ENCODE measurements around the gene FOXC1.

DNA sequence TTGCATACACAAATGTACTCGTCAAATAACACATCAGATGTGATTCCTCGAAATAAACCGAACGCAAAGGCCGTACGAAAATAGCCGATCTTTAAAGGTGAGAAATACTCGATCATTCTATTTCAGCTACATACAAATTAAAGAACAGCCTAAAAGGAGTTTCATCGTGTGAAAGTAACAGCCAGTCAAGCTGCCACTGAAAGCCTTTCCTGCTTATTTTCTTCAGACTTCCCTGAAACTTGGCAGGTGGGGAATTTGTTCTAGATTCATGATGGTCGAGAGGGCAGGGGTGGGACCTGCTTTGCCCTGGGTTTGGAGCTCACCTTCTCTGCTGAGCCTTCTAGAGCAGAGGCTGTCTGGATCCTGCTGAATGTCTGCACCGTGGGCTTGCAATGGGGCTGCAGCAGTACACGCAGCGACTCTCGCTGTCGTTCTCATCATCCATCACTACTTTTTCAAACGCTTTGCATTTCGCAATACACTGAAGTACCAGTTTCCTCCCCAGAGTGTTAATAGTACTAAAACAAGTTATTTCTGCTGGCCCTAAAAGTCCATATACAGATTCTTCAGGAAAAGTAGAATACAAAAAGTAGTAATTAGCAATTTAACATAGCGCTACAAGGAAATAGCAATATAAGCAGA, 16.2 kb downstream of the FOXC1 start:
- TF ChIP-seq, protein P1, sequence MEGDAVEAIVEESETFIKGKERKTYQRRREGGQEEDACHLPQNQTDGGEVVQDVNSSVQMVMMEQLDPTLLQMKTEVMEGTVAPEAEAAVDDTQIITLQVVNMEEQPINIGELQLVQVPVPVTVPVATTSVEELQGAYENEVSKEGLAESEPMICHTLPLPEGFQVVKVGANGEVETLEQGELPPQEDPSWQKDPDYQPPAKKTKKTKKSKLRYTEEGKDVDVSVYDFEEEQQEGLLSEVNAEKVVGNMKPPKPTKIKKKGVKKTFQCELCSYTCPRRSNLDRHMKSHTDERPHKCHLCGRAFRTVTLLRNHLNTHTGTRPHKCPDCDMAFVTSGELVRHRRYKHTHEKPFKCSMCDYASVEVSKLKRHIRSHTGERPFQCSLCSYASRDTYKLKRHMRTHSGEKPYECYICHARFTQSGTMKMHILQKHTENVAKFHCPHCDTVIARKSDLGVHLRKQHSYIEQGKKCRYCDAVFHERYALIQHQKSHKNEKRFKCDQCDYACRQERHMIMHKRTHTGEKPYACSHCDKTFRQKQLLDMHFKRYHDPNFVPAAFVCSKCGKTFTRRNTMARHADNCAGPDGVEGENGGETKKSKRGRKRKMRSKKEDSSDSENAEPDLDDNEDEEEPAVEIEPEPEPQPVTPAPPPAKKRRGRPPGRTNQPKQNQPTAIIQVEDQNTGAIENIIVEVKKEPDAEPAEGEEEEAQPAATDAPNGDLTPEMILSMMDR (IDR thresholded peaks at IDR 0.05; ENCODE audit: poor library complexity), result no peak
- no peak for TF ChIP-seq EZH2 (IDR thresholded peaks at IDR 0.05; ENCODE audit: borderline replicate concordance)

All from hepatocyte (in vitro differentiated cells).